A549 (cell line): ENCODE results near the gene MAPKAPK5.

Experiments used
- CTCF ChIP-seq: fragments of >200 bp; sonication (Bioruptor Twin); formaldehyde crosslinking; IDR thresholded peaks from 3 replicates; pipeline ENCODE4 v1.5.1; 2016
- ESRRA ChIP-seq: fragments of 150-350 bp; IDR thresholded peaks from 2 replicates; pipeline ENCODE4 v1.6.1; 2014; ENCODE audit warnings: mild to moderate bottlenecking, low read length, borderline replicate concordance
- KDM1A ChIP-seq: fragments of 200-600 bp; sonication (generic); IDR thresholded peaks from 2 replicates; pipeline ENCODE4 v1.6.1; 2016; ENCODE audit warnings: low read depth, mild to moderate bottlenecking

- TF ChIP-seq ESRRA (no peak), CTCF (no peak), KDM1A (no peak)
Observed at GRCh38 chr12:111826316-111826715, 15.7 kb upstream of the MAPKAPK5 start.
